Stimulated activated CD8-positive, alpha-beta memory T cell treated with anti-CD3 and anti-CD28 coated beads, Interleukin-12 subunit alpha, Interleukin-12 subunit beta, amount 100 ng/mL, for 4 hours (primary cell): ENCODE results near the gene PRKCD.

Experiments used
- DNase-seq: peaks from one replicate; pipeline ENCODE4 v3.0.0-alpha.2; 2020; ENCODE audit warnings: low read depth

The PRKCD gene

DNA sequence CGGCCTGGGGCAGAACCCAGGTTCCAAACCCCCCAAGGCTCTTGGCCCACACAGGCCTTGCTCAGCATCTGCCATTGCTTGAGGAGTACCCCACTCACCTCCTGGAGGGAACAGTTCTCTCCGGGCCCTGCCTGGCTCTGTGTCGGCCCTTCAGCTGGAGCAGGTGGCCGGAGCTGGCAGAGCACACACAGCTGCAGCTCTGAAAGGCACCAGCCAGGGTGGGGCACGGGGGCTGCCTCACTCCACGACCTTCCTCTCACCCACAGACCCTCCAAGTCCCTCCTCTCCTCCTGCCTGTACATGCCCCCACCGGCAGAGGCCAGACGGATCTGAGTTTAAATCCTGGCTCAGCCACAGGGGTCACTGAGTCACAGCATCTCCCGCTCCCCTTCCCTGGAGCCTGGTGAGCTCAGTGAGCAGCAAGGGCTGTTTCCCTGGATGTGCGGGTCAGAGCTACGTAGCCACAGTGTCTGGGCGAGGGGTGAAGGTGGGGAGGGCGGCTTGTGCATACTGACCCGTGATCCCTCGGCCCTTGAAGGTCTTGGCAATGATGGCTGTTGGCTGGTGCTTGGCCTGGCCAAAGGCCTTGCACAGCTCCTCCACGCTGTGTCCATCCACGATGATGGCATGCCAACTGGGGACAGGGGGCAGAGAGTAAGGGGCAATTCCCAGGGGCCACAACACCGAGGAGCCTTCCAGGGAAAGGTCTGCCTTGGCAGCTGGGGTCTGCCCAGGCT is 71.8 kb downstream of the PRKCD start:
- no peak for DNase-seq

GRCh38 chr3:53234130-53234840 is 73.3 kb downstream of the PRKCD start:
- no peak for DNase-seq

GRCh38 chr3:53234841-53235232 is 73.8 kb downstream of the PRKCD start:
- DNase-seq = no peak

GRCh38 chr3:53235545-53235944 is 74.5 kb downstream of the PRKCD start:
- DNase-seq = no peak

DNA sequence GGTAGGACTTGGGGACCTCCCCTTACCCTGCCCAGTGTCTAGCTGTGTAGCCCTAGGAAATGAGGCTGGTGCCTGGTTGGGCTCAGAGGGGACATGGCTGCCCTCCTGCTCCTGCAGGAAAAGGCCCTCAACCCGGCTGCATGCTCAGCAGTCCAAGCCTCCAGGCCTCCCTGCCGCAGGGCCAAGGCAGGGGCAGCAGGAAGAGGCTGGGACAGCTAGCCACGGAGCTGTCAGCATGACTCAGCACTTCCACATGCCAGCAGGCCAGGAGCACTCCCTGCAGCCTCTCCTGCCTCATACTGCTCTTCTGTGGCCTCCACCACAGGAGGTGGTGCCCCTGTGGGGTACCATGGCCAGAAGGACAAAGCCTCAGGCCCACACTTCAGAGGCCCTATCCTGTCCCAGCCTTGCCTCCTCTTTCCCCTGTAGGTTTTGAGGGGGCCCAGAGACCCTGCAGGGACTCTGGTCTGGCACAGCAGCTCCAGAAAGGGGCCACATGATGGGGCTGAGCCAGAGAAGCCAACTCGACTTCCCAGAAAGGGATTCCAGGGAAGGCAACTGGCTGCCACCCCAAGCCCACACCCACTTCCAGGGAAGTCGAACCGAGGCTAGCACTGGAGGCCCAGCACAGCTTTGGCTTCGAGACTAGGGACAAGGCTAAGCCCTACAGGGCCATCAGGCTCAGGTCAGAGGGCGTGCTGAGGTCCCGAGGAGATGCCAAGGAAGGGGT is 75.3 kb downstream of the PRKCD start:
- no peak for DNase-seq

DNA sequence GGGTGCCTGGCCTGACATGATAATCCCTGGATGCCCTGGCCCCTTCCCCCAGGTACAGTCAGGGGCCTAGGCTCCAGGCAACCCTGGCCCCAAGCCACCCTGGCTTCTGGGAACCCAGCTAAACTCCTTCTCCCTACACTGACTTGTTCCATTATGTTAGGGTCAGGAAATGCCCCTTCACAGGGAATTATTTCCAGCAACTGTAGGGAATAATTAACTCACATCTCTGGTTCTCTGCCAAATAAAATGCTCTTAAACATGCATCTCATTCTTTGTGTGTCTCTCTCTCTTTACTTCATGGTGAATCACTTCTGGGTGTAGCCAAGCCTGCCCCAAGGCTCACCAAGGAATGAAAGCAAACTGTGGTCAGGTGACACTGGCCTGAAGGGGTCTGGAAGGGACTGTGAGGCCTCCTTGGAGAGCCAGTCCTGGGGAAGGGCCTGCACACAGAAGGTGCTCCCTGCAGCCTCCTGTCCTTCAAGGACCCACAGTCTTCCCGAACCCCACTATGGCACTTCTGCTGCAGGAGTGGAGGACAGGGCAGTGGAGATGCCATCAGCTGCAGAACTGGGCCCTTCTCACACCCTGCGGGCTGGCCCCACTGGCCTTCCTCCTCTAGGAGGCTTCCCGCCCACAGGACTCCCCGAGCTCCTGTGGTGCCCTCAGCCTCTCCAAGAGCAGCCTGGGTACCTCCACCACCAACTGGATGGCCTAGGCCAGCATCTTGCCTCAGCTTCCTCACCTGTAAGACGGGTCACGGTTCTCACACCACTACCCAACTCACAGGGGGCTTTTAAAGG is 77.2 kb downstream of the PRKCD start:
- no peak for DNase-seq

DNA sequence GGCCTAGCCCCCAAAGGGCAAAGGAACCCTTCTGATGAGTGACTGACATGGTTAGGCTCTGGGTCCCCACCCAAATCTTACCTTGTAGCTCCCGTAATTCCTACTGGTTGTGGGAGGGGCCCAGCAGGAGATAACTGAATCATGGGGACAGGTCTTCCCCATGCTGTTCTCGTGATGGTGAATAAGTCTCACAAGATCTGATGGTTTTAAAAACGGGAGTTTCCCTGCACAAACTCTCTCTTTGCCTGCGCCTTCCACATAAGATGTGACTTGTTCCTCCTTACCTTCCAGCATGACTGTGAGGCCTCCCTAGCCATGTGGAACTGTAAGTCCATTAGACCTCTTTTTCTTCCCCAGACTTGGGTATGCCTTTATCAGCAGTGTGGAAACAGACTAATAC is 77.9 kb downstream of the PRKCD start:
- no peak for DNase-seq

DNA sequence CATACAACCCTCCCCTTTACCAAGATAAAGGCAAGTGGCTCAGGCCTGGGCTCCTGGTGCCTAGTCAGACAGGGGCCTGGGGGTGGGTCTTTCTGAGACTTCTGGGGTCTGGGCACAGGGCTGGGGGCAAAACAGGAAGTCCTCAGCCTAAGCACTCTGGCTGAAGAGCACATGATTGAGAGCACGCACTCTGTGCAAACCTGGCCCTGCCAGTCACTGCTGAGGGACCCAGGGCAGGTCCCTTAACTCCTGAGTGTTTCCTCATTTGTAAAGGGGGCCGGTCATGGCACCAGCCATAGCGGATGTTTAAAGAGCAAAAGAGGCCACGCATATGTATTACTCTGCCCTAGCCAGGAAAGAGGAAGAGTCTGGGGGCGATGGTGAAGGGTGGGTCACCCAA is 78.8 kb downstream of the PRKCD start:
- no peak for DNase-seq

GRCh38 chr3:53240989-53241972 is 80.3 kb downstream of the PRKCD start:
- no peak for DNase-seq

DNA sequence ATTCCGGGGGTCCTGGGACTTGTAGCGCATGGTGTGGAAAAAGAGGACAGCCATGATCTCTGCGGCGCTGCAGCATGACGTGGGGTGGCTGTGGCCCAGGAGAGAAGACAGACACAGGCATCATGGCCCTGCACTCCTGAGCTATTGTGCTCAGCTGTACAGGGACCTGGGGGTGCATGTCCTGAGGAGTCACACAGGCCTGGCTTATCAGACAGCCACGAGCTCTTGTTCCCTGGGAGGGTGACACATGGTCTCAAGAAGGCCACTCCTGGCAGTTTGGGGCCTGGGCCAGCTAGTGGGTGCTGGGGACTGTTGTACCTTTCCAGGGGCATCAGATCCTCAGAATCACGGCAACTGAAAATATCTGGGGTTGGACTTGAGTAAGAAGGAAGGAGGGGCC is 81.1 kb downstream of the PRKCD start:
- no peak for DNase-seq
